B cell (primary cell): ENCODE measurements around the gene CADPS. TPM values are rescaled to one million over a fixed set of nuclear protein-coding genes. Genes with fewer than 3 reads are reported as not detected.

Source experiments
- ATAC-seq: fragments of 200-7000 bp; cut with Tn5 transposase; one replicate; pipeline ENCODE4 v1.10.0; 2021; ENCODE audit warnings: low read depth, mild to moderate bottlenecking, moderate number of reproducible peaks, moderate library complexity
- CTCF ChIA-PET: fragments of 350-600 bp; sonication (Branson Sonifier 250); formaldehyde crosslinking; loops from one replicate; lab custom pipeline; 2021; ENCODE audit warnings: antibody characterized with exemption, inconsistent platforms; lab: Charles Lee
- POLR2A ChIA-PET: fragments of 350-600 bp; sonication (Branson Sonifier 250); formaldehyde crosslinking; loops from one replicate; lab custom pipeline; 2021; ENCODE audit warnings: antibody characterized with exemption; lab: Charles Lee
- DNase-seq: peaks from one replicate; pipeline ENCODE4 v3.0.0; 2013
- H2AFZ ChIP-seq: 2 replicates; pipeline ENCODE4 v1.6.1; 2012; ENCODE audit warnings: mild to moderate bottlenecking, low read depth, low read length; ENCODE audit not compliant: insufficient read depth, poor library complexity, severe bottlenecking
- H3K27ac ChIP-seq, 2 donors: 1 replicate in 1 of 2; 2 replicates in 1 of 2; pipeline ENCODE4 v1.5.1; 2012 to 2013; ENCODE audit warnings: low read length in 2 of 2, mild to moderate bottlenecking in 2 of 2, moderate library complexity in 1 of 2
- H3K27me3 ChIP-seq, 4 experiments: fragments of 200-600 bp in 1 of 4; sonication (generic) in 1 of 4; replicated peaks in 1 of 4; 1 replicate in 2 of 4; 2 replicates in 2 of 4; pipeline versions ENCODE4 v1.6.1 to v1.7.0; 2013 to 2016; ENCODE audit warnings: low read length in 3 of 4, mild to moderate bottlenecking in 2 of 4, mixed read lengths in 1 of 4, moderate library complexity in 1 of 4; ENCODE audit not compliant: insufficient read depth in 4 of 4, control insufficient read depth in 3 of 4; ENCODE audit errors: control extremely low read depth in 1 of 4
- H3K36me3 ChIP-seq, 2 experiments: replicated peaks in 1 of 2; 1 replicate in 1 of 2; 2 replicates in 1 of 2; pipeline versions ENCODE4 v1.6.1 to v1.7.1; 2013; ENCODE audit warnings: low read length in 1 of 2; ENCODE audit not compliant: insufficient read depth in 2 of 2, control insufficient read depth in 1 of 2; ENCODE audit errors: control extremely low read depth in 1 of 2, extremely low read depth in 1 of 2
- H3K4me1 ChIP-seq, 2 donors: fragments of 200-600 bp in 1 of 2; sonication (generic) in 1 of 2; 1 replicate in 1 of 2; 2 replicates in 1 of 2; pipeline versions ENCODE4 v1.5.1 to v1.6.1; 2013 to 2017; ENCODE audit warnings: low read length in 2 of 2; ENCODE audit not compliant: control insufficient read depth in 2 of 2, insufficient read depth in 2 of 2
- H3K4me2 ChIP-seq: replicated peaks from 2 replicates; pipeline ENCODE3; 2012; ENCODE audit warnings: mild to moderate bottlenecking, low read depth, low read length; ENCODE audit not compliant: poor library complexity, severe bottlenecking
- H3K4me3 ChIP-seq, 5 experiments: fragments of 200-600 bp in 1 of 5; sonication (generic) in 1 of 5; 1 replicate in 3 of 5; 2 replicates in 2 of 5; pipeline versions ENCODE4 v1.5.1 to v1.7.0; 2011 to 2016; ENCODE audit warnings: low read length in 4 of 5, mild to moderate bottlenecking in 4 of 5, low read depth in 2 of 5, control low read depth in 1 of 5, moderate library complexity in 1 of 5; ENCODE audit not compliant: insufficient read depth in 1 of 5; ENCODE audit errors: control extremely low read depth in 1 of 5, extremely low read depth in 1 of 5
- H3K79me2 ChIP-seq: fragments of 200-600 bp; sonication (generic); one replicate; pipeline ENCODE4 v1.6.0; 2016; ENCODE audit warnings: low read length; ENCODE audit not compliant: control insufficient read depth, insufficient read depth
- H3K9ac ChIP-seq: fragments of 200-600 bp; sonication (generic); 2 replicates; pipeline ENCODE4 v1.6.1; 2017; ENCODE audit warnings: mild to moderate bottlenecking, low read length, moderate library complexity
- H3K9me3 ChIP-seq, 3 donors: one replicate each; pipeline versions ENCODE4 v1.6.1 to v1.7.1; 2013; ENCODE audit warnings: low read length in 2 of 3; ENCODE audit not compliant: control insufficient read depth in 2 of 3, insufficient read depth in 1 of 3; ENCODE audit errors: control extremely low read depth in 1 of 3
- H4K20me1 ChIP-seq: 2 replicates; pipeline ENCODE4 v1.6.0; 2012; ENCODE audit warnings: mild to moderate bottlenecking, low read length; ENCODE audit not compliant: insufficient read depth, control insufficient read depth, poor library complexity, severe bottlenecking
- H3K27ac Mint-ChIP-seq: one replicate; pipeline ENCODE4 v1.8.0; 2021; ENCODE audit warnings: mixed read lengths
- H3K27me3 Mint-ChIP-seq: one replicate; pipeline ENCODE4 v1.8.0; 2021; ENCODE audit warnings: mixed read lengths
- H3K4me1 Mint-ChIP-seq: one replicate; pipeline ENCODE4 v1.8.0; 2021; ENCODE audit warnings: mixed read lengths
- H3K4me3 Mint-ChIP-seq: one replicate; pipeline ENCODE4 v1.8.0; 2021; ENCODE audit warnings: mixed read lengths
- H3K9me3 Mint-ChIP-seq: one replicate; pipeline ENCODE4 v1.8.0; 2022; ENCODE audit warnings: mixed read lengths; ENCODE audit not compliant: insufficient read depth
- EZH2 ChIP-seq: IDR thresholded peaks from 2 replicates; pipeline ENCODE4 v1.6.1; 2012; ENCODE audit warnings: borderline replicate concordance, low read depth, mild to moderate bottlenecking, moderate library complexity, low read length; ENCODE audit not compliant: insufficient read depth, poor library complexity, severe bottlenecking
- WGBS: methylation state at CpG from one replicate; pipeline ENCODE4 v1.1.5; 2013; ENCODE audit warnings: missing lambda C conversion rate; ENCODE audit not compliant: insufficient coverage; 5-methylcytosine and 5-hydroxymethylcytosine counted together
- intact Hi-C: fragments of 100-400 bp; cut with micrococcal nuclease; formaldehyde crosslinking; loops from one replicate; pipeline ENCODE4 v1.10.0; 2022
- polyA plus RNA-seq: library from polyadenylated mRNA; depleted of rRNA; stranded (reverse); fragments of >200 nt; gene quantifications from 2 replicates; pipeline ENCODE4 v1.2.3, GENCODE V29; 2012
- total RNA-seq, 2 donors: library from RNA; stranded (reverse); fragments of 120-200 nt in 1 of 2; gene quantifications; 1 replicate in 1 of 2; 2 replicates in 1 of 2; pipeline versions ENCODE4 v1.2.3 to v1.2.4, GENCODE V29; 2013 to 2022
- TF ChIP-seq, protein P1 (sequence below): fragments of 200-600 bp; IDR thresholded peaks from one replicate; pipeline ENCODE4 v1.8.0; 2022; ENCODE audit warnings: antibody characterized with exemption, mild to moderate bottlenecking

Gene CADPS
- total and polyA plus RNA-seq, 2 donors (not counting 1 experiment from before 2014, with no cell fraction given), result 0.16 to 0.22 TPM

- no peaks in the 10 kb centered on the region for H4K20me1 ChIP-seq
- H3K27me3 ChIP-seq, result no peaks in the 10 kb centered on the region
- no peak overlapping the region for H3K4me3 ChIP-seq
- no peaks in the 10 kb centered on the region for H3K4me1 ChIP-seq
- H3K27ac ChIP-seq, result no peak overlapping the region
- H3K4me3 Mint-ChIP-seq, result no peak overlapping the region
- no peaks in the 10 kb centered on the region for H3K9me3 Mint-ChIP-seq
- ATAC-seq (no peak), DNase-seq (no peak)
- H3K27me3 Mint-ChIP-seq, result peaks cover 15% of the 10 kb centered on the region
- no peak overlapping the region for H3K4me2 ChIP-seq
- CTCF ChIA-PET, result no interaction called here
- POLR2A ChIA-PET, result no interaction called here
- H3K27ac Mint-ChIP-seq, result no peak overlapping the region
- H3K9ac ChIP-seq, result no peak overlapping the region
- H3K36me3 ChIP-seq, result no peaks in the 10 kb centered on the region
- no peak for TF ChIP-seq EZH2
- TF ChIP-seq, protein P1, sequence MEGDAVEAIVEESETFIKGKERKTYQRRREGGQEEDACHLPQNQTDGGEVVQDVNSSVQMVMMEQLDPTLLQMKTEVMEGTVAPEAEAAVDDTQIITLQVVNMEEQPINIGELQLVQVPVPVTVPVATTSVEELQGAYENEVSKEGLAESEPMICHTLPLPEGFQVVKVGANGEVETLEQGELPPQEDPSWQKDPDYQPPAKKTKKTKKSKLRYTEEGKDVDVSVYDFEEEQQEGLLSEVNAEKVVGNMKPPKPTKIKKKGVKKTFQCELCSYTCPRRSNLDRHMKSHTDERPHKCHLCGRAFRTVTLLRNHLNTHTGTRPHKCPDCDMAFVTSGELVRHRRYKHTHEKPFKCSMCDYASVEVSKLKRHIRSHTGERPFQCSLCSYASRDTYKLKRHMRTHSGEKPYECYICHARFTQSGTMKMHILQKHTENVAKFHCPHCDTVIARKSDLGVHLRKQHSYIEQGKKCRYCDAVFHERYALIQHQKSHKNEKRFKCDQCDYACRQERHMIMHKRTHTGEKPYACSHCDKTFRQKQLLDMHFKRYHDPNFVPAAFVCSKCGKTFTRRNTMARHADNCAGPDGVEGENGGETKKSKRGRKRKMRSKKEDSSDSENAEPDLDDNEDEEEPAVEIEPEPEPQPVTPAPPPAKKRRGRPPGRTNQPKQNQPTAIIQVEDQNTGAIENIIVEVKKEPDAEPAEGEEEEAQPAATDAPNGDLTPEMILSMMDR, result no peak
- intact Hi-C loops, result no loop called here
- H3K9me3 ChIP-seq, result no peaks in the 10 kb centered on the region
- no peaks in the 10 kb centered on the region for H3K79me2 ChIP-seq
- H2AFZ ChIP-seq, result no peak overlapping the region
- no peaks in the 10 kb centered on the region for H3K4me1 Mint-ChIP-seq
- no CpG with 5 or more reads among the region's 3 CpGs for WGBS
Measured at GRCh38 chr3:62387251-62387650, 488.0 kb downstream of the CADPS start.

- Histone ChIP-seq H3K4me2 (no peak overlapping the region), H4K20me1 (no peaks in the 10 kb centered on the region), H3K9me3 (peaks cover 0 to 15% (median 0%) of the 10 kb centered on the region in 3 donors), H3K27ac (no peak overlapping the region), H3K79me2 (no peaks in the 10 kb centered on the region), H3K4me1 (no peaks in the 10 kb centered on the region), H3K36me3 (no peaks in the 10 kb centered on the region), H3K4me3 (no peak overlapping the region), H3K27me3 (peaks cover 0 to 46% (median 32%) of the 10 kb centered on the region in 4 experiments), H2AFZ (no peak overlapping the region), H3K9ac (no peak overlapping the region)
- 3% methylated on average over 15 of the region's 21 CpGs for WGBS
- Mint-ChIP-seq H3K4me3 (no peak overlapping the region), H3K4me1 (no peaks in the 10 kb centered on the region), H3K27me3 (peaks cover 55% of the 10 kb centered on the region), H3K9me3 (no peaks in the 10 kb centered on the region), H3K27ac (no peak overlapping the region)
- ChIA-PET POLR2A (no interaction called here), CTCF (no interaction called here)
- ATAC-seq (no peak), DNase-seq (no peak)
- TF ChIP-seq, protein P1, result no peak
- TF ChIP-seq EZH2, result no peak
- intact Hi-C loops, result no loop called here
Measured at GRCh38 chr3:62379321-62379798, 495.9 kb downstream of the CADPS start.
